HEK293 (cell line): ENCODE results near the gene PFAS.
A peak's percentile ranks its signal among the peaks of the same experiment; 100 is the strongest.

Experiments
- CTCF ChIA-PET: fragments of 350-600 bp; formaldehyde crosslinking; extraction: SDS; loops from one replicate; lab custom pipeline; 2021; ENCODE audit warnings: antibody characterized with exemption; lab: Yijun Ruan, JAX
- POLR2A ChIA-PET: fragments of 300-600 bp; formaldehyde crosslinking; extraction: SDS; loops from one replicate; lab custom pipeline; 2020; ENCODE audit warnings: antibody characterized with exemption, inconsistent platforms; lab: Yijun Ruan, JAX
- H3K27ac ChIP-seq: fragments of 200-500 bp; sonication (Bioruptor generic); 2 replicates; pipeline ENCODE4 v1.5.1; 2014; ENCODE audit warnings: low read depth, low read length, control low read depth, inconsistent platforms; ENCODE audit errors: extremely low read depth
- H3K36me3 ChIP-seq, 2 experiments: fragments of 200-500 bp in 1 of 2; sonication (Bioruptor generic) in 1 of 2; 1 replicate in 1 of 2; 2 replicates in 1 of 2; pipeline ENCODE4 v1.5.1; 2014 to 2017; ENCODE audit warnings: inconsistent platforms in 2 of 2, low read length in 2 of 2; ENCODE audit not compliant: control insufficient read depth in 2 of 2, insufficient read depth in 1 of 2
- H3K4me1 ChIP-seq: fragments of 200-500 bp; sonication (Bioruptor generic); 2 replicates; pipeline ENCODE4 v1.5.1; 2014; ENCODE audit warnings: mild to moderate bottlenecking, low read length, inconsistent platforms; ENCODE audit not compliant: control insufficient read depth, insufficient read depth
- H3K4me3 ChIP-seq: 2 replicates; pipeline ENCODE4 v1.5.1; 2011; ENCODE audit warnings: low read depth, mild to moderate bottlenecking, control low read depth, low read length, moderate library complexity
- H3K9me3 ChIP-seq: fragments of 200-500 bp; sonication (Bioruptor generic); 2 replicates; pipeline ENCODE4 v1.5.1; 2014; ENCODE audit warnings: low read depth, low read length, inconsistent platforms; ENCODE audit not compliant: control insufficient read depth, insufficient read depth
- OSR2 ChIP-seq: fragments of 450-650 bp; formaldehyde crosslinking; IDR thresholded peaks from 2 replicates; pipeline ENCODE4 v1.5.1; 2016; ENCODE audit warnings: missing biosample characterization, missing genetic modification characterization
- SETDB1 ChIP-seq: IDR thresholded peaks from one replicate; pipeline ENCODE4 v1.6.1; 2017; ENCODE audit warnings: mild to moderate bottlenecking, low read length, moderate library complexity, mixed read lengths; ENCODE audit not compliant: insufficient read length
- SP7 ChIP-seq: fragments of 450-650 bp; formaldehyde crosslinking; IDR thresholded peaks from 2 replicates; pipeline ENCODE4 v1.5.1; 2016; ENCODE audit warnings: missing biosample characterization, missing genetic modification characterization
- ZEB2 ChIP-seq: fragments of 450-650 bp; formaldehyde crosslinking; IDR thresholded peaks from 2 replicates; pipeline ENCODE4 v1.5.1; 2016; ENCODE audit warnings: missing biosample characterization, missing genetic modification characterization
- ZNF169 ChIP-seq: fragments of 450-650 bp; formaldehyde crosslinking; IDR thresholded peaks from 2 replicates; pipeline ENCODE4 v1.5.1; 2016; ENCODE audit warnings: missing biosample characterization, missing genetic modification characterization
- ZNF341 ChIP-seq: fragments of 450-650 bp; formaldehyde crosslinking; IDR thresholded peaks from 2 replicates; pipeline ENCODE4; 2016; ENCODE audit warnings: low read depth, missing biosample characterization, missing genetic modification characterization
- ZNF501 ChIP-seq: fragments of 450-650 bp; formaldehyde crosslinking; IDR thresholded peaks from 2 replicates; pipeline ENCODE4 v1.5.1; 2016; ENCODE audit warnings: missing biosample characterization, missing genetic modification characterization
- ZNF549 ChIP-seq: fragments of 450-650 bp; IDR thresholded peaks from 2 replicates; pipeline ENCODE4 v1.5.1; 2018; ENCODE audit warnings: missing biosample characterization, missing genetic modification characterization, mild to moderate bottlenecking, inconsistent platforms, moderate library complexity
- ZNF561 ChIP-seq: fragments of 450-650 bp; IDR thresholded peaks from 2 replicates; pipeline ENCODE4 v1.5.1; 2018; ENCODE audit warnings: missing biosample characterization, missing genetic modification characterization, borderline replicate concordance
- ZNF600 ChIP-seq: fragments of 450-650 bp; formaldehyde crosslinking; IDR thresholded peaks from 2 replicates; pipeline ENCODE4 v1.5.1; 2016; ENCODE audit warnings: missing biosample characterization, missing genetic modification characterization
- ZNF626 ChIP-seq: fragments of 450-650 bp; sonication (Bioruptor Pico); formaldehyde crosslinking; IDR thresholded peaks from 2 replicates; pipeline ENCODE4 v1.5.1; 2018; ENCODE audit warnings: missing biosample characterization, missing genetic modification characterization, inconsistent platforms
- ZNF776 ChIP-seq: fragments of 450-650 bp; formaldehyde crosslinking; IDR thresholded peaks from 2 replicates; pipeline ENCODE4 v1.5.0; 2017; ENCODE audit warnings: missing biosample characterization, missing genetic modification characterization, borderline replicate concordance
- TF ChIP-seq, protein P1 (sequence below): fragments of 450-650 bp; formaldehyde crosslinking; IDR thresholded peaks from 2 replicates; pipeline ENCODE4 v1.5.1; 2017; ENCODE audit warnings: missing biosample characterization, missing genetic modification characterization
- TF ChIP-seq, protein P2 (sequence below): fragments of 450-650 bp; formaldehyde crosslinking; IDR thresholded peaks from 2 replicates; pipeline ENCODE4 v1.5.1; 2016; ENCODE audit warnings: missing biosample characterization, missing genetic modification characterization
- TF ChIP-seq, protein P3 (sequence below): fragments of 450-650 bp; formaldehyde crosslinking; IDR thresholded peaks from 2 replicates; pipeline ENCODE4; 2016; ENCODE audit warnings: missing biosample characterization, missing genetic modification characterization
- TF ChIP-seq, protein P4 (sequence below): fragments of 450-650 bp; formaldehyde crosslinking; IDR thresholded peaks from 2 replicates; pipeline ENCODE4 v1.5.1; 2016; ENCODE audit warnings: missing biosample characterization, missing genetic modification characterization, borderline replicate concordance
- TF ChIP-seq, protein P5 (sequence below): IDR thresholded peaks from 2 replicates; pipeline ENCODE4 v1.6.1; 2011; ENCODE audit warnings: mild to moderate bottlenecking, low read depth, low read length, borderline replicate concordance
- TF ChIP-seq, protein P6 (sequence below): fragments of 450-650 bp; formaldehyde crosslinking; IDR thresholded peaks from 2 replicates; pipeline ENCODE4 v1.5.1; 2016; ENCODE audit warnings: missing biosample characterization, missing genetic modification characterization

Gene PFAS

DNA sequence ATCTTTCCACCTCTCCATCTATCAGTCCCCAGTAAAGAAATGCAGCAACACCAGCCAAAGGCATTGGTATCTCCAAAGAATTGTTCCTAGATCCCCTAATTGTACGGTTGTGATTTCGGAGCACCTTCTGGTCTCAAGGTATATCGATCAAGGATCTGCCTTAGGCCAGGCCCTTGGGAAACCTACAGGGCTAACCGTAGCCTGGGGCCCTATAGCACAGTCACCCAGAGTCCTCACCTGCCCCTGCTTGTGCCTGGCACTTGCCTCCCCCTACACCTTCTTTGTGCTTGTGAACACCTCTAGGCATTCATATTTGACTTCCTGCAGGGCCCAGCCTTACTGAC lies 21.9 kb upstream of the PFAS start:
- POLR2A ChIA-PET: interaction anchor here (0.6 to 9.6 kb wide), 7 partner anchors 12 to 108 kb away, joined by 3 to 218 read pairs (median 4); partner anchors contain the start of genes AURKB, BORCS6, CTC1 and PFAS
- Histone ChIP-seq H3K36me3 (peaks cover 24 to 52% of the 10 kb centered on the region in 2 experiments), H3K27ac (peak overlapping the region; percentile 61), H3K4me3 (peak overlapping the region; percentile 21), H3K4me1 (peaks cover 12% of the 10 kb centered on the region), H3K9me3 (no peaks in the 10 kb centered on the region)
- TF ChIP-seq, protein P1, sequence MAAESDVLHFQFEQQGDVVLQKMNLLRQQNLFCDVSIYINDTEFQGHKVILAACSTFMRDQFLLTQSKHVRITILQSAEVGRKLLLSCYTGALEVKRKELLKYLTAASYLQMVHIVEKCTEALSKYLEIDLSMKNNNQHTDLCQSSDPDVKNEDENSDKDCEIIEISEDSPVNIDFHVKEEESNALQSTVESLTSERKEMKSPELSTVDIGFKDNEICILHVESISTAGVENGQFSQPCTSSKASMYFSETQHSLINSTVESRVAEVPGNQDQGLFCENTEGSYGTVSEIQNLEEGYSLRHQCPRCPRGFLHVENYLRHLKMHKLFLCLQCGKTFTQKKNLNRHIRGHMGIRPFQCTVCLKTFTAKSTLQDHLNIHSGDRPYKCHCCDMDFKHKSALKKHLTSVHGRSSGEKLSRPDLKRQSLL: no peak
- TF ChIP-seq ZNF169 (tag by site-specific recombination): 0 out of 2 replicates have a peak, but pooled peaks have one; percentile 3
- CTCF ChIA-PET: interaction anchor here (0.7 to 2.1 kb wide), 6 partner anchors 12 to 161 kb away, joined by 3 to 8 read pairs (median 4); partner anchors contain the start of gene ALOXE3

DNA sequence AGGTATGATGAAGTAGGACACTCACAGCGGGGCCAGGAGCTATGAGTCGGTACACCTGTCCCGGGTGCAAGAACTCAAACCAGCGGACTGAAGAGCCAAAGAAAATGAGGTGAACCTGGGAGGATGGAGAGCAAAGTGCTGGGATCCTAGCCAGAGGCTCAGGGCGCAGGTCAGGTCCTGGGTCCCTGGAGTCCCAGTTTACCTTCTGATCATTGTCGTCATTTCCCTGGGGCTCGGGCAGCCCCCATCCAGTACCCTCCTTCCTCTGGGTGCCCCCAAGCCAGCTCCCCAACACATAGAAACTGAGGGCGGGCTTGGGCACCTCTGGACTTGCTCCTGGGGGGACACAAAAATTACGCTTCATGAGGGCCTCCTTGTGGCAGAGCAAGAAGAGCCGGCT lies 17.4 kb upstream of the PFAS start:
- POLR2A ChIA-PET: interaction anchor here (1.7 kb wide), 1 partner anchor 63 kb away, joined by 5 read pairs; the partner anchor contains the start of gene SLC25A35
- peaks cover 54 to 96% of the 10 kb centered on the region in 2 experiments for H3K36me3 ChIP-seq
- CTCF ChIA-PET: interaction anchor here (1.1 to 1.9 kb wide), 2 partner anchors 15 to 158 kb away, joined by 4 to 7 read pairs; no protein-coding TSS in a partner anchor
- H3K4me1 ChIP-seq: peaks cover 7% of the 10 kb centered on the region
- H3K9me3 ChIP-seq: no peaks in the 10 kb centered on the region
- TF ChIP-seq ZNF626 (tag by site-specific recombination) (no peak), ZEB2 (tag by site-specific recombination) (no peak), OSR2 (tag by site-specific recombination) (no peak), ZNF501 (no peak), ZNF549 (no peak), ZNF600 (no peak), ZNF341 (tag by site-specific recombination) (no peak), ZNF561 (no peak), SP7 (tag by site-specific recombination) (no peak), ZNF776 (tag by site-specific recombination) (no peak), SETDB1 (no peak)
- TF ChIP-seq, protein P2, sequence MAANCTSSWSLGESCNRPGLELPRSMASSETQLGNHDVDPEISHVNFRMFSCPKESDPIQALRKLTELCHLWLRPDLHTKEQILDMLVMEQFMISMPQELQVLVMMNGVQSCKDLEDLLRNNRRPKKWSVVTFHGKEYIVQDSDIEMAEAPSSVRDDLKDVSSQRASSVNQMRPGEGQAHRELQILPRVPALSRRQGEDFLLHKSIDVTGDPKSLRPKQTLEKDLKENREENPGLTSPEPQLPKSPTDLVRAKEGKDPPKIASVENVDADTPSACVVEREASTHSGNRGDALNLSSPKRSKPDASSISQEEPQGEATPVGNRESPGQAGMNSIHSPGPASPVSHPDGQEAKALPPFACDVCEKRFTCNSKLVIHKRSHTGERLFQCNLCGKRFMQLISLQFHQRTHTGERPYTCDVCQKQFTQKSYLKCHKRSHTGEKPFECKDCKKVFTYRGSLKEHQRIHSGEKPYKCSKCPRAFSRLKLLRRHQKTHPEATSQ (tag by site-specific recombination): no peak
- TF ChIP-seq, protein P3, sequence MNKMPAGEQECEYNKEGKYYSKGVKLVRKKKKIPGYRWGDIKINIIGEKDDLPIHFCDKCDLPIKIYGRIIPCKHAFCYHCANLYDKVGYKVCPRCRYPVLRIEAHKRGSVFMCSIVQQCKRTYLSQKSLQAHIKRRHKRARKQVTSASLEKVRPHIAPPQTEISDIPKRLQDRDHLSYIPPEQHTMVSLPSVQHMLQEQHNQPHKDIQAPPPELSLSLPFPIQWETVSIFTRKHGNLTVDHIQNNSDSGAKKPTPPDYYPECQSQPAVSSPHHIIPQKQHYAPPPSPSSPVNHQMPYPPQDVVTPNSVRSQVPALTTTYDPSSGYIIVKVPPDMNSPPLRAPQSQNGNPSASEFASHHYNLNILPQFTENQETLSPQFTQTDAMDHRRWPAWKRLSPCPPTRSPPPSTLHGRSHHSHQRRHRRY (tag by site-specific recombination): no peak
- TF ChIP-seq, protein P4, sequence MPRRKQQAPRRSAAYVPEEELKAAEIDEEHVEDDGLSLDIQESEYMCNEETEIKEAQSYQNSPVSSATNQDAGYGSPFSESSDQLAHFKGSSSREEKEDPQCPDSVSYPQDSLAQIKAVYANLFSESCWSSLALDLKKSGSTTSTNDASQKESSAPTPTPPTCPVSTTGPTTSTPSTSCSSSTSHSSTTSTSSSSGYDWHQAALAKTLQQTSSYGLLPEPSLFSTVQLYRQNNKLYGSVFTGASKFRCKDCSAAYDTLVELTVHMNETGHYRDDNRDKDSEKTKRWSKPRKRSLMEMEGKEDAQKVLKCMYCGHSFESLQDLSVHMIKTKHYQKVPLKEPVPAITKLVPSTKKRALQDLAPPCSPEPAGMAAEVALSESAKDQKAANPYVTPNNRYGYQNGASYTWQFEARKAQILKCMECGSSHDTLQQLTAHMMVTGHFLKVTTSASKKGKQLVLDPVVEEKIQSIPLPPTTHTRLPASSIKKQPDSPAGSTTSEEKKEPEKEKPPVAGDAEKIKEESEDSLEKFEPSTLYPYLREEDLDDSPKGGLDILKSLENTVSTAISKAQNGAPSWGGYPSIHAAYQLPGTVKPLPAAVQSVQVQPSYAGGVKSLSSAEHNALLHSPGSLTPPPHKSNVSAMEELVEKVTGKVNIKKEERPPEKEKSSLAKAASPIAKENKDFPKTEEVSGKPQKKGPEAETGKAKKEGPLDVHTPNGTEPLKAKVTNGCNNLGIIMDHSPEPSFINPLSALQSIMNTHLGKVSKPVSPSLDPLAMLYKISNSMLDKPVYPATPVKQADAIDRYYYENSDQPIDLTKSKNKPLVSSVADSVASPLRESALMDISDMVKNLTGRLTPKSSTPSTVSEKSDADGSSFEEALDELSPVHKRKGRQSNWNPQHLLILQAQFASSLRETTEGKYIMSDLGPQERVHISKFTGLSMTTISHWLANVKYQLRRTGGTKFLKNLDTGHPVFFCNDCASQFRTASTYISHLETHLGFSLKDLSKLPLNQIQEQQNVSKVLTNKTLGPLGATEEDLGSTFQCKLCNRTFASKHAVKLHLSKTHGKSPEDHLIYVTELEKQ: no peak
- TF ChIP-seq, protein P5, sequence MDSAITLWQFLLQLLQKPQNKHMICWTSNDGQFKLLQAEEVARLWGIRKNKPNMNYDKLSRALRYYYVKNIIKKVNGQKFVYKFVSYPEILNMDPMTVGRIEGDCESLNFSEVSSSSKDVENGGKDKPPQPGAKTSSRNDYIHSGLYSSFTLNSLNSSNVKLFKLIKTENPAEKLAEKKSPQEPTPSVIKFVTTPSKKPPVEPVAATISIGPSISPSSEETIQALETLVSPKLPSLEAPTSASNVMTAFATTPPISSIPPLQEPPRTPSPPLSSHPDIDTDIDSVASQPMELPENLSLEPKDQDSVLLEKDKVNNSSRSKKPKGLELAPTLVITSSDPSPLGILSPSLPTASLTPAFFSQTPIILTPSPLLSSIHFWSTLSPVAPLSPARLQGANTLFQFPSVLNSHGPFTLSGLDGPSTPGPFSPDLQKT: no peak
- TF ChIP-seq, protein P6, sequence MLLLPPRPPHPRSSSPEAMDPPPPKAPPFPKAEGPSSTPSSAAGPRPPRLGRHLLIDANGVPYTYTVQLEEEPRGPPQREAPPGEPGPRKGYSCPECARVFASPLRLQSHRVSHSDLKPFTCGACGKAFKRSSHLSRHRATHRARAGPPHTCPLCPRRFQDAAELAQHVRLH (tag by site-specific recombination): no peak
- H3K27ac ChIP-seq: no peak overlapping the region
- no peak overlapping the region for H3K4me3 ChIP-seq
